GM18867 (cell line): Measurements from ENCODE around the gene SNX10.

ENCODE experiments used
- ATAC-seq: cut with Tn5 transposase; IDR thresholded peaks from one replicate; pipeline ENCODE4 v1.9.1; 2021; ENCODE audit warnings: mild to moderate bottlenecking, moderate library complexity; ENCODE audit not compliant: unreplicated experiment

SNX10 gene

DNA sequence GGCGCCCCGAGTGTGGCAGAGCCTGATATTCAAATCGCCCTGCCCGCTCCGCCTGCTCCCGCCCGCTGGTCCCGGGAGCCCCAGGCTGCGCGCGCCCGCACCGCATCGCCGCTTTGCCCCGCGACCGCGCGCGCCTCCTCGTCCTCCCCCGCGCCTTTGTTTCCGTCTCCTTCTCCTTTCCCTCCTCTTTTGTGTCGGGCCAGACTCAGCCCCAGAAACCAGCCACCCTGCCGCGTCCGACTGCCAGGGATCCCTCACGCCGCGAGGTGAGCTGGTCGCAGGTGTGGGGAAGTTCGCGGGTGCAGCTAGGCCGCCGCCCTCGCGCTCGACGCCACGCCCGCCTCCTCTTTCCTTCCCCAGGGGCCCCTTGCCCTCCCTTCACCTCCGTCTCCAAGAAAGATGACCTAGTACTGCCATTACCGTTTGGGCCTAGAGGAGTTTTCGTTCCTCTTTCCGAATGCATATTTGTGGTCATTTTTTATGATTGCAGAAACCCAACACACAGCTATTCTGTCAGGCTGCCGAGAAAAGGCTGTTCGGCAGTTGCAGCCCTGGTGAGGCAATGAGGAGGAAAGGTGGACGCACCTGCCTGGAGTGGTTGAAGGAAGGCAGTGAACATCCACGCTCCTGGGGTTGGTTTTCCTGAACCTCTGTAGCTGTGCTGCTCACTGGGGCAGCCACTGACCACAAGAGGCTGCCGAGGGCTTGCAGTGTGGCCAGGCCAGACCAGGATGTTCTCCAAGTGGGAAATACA is 107.3 kb downstream of the SNX10 start:
- ATAC-seq = peak; percentile 85

DNA sequence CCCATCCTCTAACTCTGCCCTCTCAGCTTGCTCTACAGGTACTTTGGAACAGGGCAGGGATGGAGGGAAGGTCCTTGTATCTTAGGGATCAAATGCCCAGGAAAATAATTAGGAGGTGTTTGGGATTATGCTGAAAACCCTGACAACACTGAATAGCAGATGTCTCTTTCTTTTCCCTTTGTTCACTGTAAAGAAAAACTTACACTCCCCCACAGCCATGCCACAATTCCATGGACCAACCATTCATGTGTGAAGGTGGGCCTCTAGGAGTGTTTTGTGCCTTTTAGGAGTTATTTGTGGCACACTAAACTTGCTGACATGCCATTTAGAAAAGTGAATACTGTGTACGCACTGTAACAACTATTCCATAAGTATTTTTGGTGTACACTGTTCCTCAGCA is 108.1 kb downstream of the SNX10 start:
- ATAC-seq = no peak

DNA sequence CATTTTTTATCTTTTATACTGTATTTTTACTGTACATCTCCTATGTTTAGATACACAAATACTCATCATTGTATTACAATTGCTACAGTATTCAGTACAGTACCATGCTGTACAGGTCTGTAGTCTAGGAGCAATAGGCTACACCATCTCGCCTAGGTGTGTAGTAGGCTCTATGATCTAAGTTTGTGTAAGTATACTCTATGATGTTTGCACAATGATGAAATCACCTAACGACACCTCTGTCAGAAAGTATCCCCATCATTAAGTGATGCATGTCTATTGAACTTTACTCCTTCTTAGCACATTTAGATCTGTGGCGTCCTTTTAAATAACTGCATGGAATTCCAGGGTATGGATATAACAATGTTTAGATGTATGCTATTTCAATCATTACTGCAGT is 112.0 kb downstream of the SNX10 start:
- no peak for ATAC-seq

DNA sequence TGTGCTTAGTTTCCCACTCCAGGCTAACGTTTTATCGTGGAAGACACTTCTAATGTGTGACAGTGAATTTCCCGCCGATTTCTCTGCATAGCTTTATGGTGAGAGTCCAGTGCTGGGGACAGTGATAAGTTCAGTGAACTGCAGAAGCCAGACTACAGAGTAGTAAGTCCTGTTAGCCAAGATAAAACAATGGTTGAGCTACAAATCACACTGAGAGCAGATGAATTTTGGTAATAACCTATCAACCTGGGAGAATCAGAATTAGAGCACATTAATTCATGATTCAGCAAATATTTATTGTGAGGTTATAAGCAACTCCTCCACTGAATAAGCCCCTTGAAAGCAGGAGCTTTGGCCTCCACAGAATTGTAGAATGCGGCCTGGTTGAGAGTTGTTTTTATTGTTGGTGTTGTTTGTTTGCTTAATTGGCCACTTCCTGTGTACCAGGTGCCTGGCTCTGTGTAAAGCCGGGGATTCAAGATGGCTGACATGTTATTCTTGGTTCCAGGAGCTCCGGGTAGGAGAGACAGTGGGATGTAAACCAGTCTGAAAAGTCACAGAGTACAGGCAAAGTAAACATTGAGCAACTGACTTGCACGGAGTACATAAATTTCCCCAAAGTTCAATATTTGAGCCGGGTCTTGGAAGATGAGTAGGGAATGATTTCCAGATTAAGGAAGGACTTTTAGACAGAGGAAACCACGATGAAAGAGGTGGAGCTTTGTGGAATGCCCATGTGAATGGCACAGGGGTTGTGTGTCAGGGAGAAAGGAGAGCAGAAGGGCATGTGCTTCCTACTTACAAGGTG is 112.7 kb downstream of the SNX10 start:
- no peak for ATAC-seq

DNA sequence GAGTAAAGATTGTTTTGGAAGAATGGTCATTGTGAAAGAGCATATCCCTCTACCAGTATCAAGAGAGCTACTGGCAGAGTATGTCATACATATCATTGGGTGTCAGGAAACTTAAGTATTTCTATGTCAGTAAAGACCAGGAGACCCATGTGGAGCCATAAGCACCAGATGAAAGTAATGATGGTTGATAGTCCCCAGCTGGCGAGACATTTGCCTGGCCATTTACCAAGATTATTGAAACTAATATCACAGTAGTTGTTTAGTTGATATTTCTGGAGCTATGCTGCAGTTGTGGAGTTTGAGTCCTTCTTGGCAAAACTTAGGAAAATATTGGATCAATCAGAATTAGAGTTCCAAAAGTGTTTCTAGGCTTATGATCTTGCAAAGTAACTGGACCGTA is 114.8 kb downstream of the SNX10 start:
- no peak for ATAC-seq

DNA sequence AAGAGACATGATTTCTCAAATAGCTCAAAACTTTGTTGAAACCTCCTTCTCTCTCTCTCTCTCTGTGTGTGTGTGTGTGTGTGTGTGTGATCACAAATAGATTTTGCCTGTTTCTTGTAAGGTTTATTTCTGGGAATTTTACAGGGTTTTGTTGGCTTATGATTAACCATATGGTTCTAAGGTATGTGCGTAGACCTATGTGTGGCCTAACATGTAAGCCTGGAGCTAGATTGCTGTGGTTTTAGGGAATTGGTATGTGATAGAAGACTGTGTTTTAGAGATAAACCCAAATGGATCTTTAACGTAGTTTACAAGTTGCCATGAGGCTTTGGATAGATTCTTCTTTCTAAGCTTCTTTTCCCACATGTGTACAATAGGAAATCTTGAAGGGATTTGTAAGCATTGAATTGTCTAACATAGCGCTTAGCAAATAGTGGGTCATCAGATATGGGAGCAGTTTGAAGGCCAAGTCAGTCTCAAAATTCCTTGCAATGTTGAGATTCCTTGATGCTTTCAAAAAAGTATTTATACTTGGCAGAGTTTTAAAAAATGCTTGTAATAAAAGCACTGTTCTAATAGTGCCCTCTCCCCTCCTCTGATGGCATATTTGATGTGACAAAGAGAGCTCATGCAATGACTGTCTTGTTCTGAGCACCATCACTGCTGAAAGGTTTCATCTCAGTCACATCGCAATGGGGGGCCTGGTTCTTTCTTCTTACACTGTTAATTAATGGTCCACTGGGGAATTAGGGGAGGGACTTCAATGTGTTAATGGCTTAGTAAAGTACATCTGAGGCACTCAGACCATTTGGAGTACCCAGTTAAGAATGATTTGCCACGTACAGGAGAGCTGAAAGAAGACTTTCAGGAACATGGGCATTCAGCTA is 118.2 kb downstream of the SNX10 start:
- ATAC-seq = no peak

DNA sequence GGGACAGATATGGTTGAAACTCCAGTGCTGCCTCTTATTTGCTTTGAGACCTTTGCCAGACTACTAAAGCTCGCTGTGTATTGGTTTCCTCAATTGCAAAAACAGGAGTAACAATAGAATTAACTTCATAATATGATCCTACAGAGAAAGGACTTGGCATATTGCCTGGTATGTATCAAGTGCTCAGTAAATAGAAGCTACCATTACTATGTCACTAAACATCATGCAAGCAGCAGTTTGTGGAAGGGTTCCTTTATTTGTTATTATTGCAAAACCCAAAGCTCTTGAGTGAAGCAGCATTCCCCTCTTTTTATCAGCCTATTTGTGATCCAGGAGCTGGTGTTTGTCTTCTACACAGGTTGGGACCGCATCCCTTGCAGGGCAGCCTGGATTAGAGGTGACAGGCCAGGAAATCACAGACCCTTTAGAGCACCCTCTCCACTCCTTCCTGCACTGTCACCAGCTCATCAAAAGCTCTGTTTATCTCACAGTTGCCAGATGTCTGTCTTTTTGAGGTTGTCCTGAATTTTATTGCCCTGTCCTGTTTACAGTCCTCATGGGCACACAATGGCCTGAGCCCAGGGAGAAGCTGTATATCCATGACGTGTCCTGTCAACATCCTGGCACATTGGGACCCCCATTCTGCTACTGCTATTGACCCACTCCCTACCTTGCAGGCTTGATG is 121.5 kb downstream of the SNX10 start:
- ATAC-seq = no peak

DNA sequence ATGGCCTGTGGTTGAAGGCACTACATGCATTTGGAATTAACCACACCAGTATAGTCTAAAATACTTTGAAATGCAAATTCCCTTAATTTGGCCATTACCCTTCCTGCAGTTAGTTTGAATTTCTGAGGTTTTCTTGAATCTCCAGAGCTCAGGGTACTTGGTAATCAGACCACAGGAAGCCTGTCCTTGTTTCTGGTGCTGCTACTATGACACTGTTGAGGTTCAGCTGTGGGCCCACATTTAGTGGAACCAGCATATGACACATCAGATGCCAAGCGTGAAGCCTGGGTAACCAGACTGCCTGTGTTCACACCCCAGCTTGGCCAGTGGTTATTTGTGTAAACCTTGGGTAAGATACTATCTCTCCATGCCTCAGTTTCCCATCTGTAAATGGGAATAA is 124.3 kb downstream of the SNX10 start:
- no peak for ATAC-seq

DNA sequence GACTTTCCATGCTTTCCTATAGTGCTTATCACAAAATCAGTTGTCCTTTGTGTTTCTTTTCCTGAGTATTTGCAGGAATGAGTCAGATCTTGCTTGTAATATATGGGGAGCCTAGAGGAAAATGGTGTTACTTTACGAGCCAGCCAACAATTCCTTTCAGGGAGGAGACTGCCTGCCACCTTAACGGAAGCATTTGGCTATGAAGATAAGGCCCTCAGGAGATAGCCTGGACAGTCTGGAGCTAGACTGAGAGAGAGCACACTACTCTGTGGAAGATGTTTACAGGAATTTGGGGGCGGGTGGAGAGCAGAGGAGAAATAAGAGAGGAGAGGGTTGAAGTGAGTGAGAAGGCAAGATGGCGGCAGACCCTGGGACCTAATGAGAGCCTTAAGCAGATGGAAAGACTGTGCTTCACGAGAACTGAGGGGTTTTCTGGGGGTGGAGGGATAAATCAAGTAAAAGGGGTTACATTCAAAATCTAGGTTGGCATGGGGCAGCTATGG is 126.3 kb downstream of the SNX10 start:
- no peak for ATAC-seq

DNA sequence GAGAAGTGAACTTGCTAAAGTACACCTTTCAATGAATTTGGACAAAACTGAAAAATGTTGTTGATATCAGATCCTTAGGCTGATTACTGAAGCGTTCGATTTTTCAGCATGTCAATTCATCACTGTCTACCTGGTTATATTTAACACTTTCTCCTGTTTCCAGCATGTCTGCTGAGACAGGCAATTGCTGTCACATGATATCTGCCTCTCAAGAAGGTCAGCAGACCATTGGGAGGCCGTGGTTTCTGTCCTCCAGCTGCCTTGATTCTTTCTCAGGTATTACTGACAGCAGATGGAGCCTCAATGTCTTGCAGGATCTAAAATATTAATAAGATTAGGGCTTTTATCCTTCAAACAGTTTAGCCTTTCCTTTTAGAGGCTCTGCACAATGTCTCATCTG is 127.5 kb downstream of the SNX10 start:
- ATAC-seq = no peak

DNA sequence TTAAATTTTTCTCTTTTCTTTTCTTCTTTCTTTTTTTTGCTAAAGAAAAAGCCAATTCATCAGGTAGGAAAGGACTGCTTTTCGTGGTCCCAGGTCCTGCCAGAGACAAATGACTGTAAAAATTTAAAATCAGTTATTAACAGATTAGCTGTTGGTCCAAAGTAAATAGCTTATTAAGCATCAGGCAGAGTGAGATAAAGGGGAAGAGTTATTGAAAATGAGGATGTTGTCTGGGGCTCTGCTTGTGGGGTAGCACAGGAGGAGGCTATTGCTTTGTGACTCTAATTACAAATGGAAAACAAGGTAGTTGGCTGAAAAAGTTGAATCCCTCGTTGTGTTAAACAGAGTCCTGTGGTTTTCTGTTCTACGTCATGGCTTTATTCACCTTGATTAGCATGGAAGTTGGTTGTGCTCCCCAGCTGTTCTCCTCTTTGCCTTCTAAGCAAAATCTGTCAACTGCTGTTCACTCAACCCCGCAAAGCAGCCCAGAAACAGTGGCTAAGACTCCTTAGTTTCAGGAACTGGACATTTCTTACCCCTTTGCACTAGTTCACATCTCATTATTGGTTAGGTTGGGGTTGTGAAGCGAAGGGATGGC is 128.9 kb downstream of the SNX10 start:
- ATAC-seq = no peak

DNA sequence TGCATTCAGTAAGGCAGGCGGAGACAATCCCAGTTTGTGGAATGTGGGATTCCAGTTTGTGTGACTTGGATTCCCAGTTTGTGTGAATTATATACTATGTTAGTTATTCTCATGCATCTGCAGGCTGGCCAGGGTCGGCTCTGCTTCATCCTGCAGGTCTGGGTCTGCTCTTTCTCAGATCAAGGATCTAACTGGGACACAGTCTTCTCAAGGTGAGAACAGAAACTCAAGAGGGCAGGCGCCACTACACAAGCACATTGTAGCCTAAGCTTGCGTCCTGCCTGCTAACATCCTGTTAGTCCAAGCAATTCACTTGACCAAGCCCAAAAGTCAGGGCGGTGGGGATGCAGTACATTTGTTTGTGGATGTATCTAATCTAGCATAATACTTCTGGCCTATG is 131.1 kb downstream of the SNX10 start:
- no peak for ATAC-seq

DNA sequence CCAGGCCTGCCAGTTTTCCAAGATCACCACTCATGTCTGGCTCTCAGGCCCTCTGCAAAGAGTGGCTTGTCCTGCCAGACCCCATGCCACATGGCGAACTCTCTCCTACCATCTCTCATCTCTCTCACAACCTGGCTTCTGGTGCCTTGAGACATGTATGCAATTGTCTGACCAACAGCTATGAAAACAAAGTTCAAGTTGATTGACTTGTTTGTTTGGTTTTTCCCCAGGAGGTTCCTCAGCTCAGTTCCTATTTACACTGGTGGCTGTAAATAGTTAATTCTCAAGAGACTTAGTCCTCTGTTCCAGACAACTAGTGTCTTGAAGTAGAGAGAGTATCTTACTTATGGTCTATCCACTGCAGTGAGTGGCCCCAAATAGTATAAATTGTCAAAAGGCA is 131.8 kb downstream of the SNX10 start:
- no peak for ATAC-seq
